CD4-positive, alpha-beta T cell (primary cell): ENCODE data around the gene STMND1. TPM values are rescaled to one million over a fixed set of nuclear protein-coding genes. Genes with fewer than 3 reads are reported as not detected.

Experiments
- ATAC-seq: fragments of 200-7000 bp; cut with Tn5 transposase; one replicate; pipeline ENCODE4 v1.10.0; 2022; ENCODE audit warnings: mild to moderate bottlenecking; ENCODE audit not compliant: poor library complexity
- CTCF ChIA-PET: fragments of 350-600 bp; sonication (Branson Sonifier 250); formaldehyde crosslinking; loops from one replicate; lab custom pipeline; 2021; ENCODE audit warnings: antibody characterized with exemption, inconsistent platforms; lab: Charles Lee
- POLR2A ChIA-PET: fragments of 350-600 bp; sonication (Branson Sonifier 250); formaldehyde crosslinking; loops from one replicate; lab custom pipeline; 2021; ENCODE audit warnings: antibody characterized with exemption, inconsistent platforms; lab: Charles Lee
- DNase-seq, 14 experiments: peaks; one replicate each; pipeline ENCODE4 v3.0.0-alpha.2; 2013 to 2020; ENCODE audit warnings: mixed read lengths in 2 of 14
- H3K27ac ChIP-seq, 2 donors: one replicate each; pipeline versions ENCODE4 v1.5.1 to v1.7.0; 2013; ENCODE audit warnings: low read length in 2 of 2, low read depth in 1 of 2, mild to moderate bottlenecking in 1 of 2
- H3K27me3 ChIP-seq, 2 experiments: 1 replicate in 1 of 2; 2 replicates in 1 of 2; pipeline versions ENCODE4 v1.6.1 to v1.7.0; 2013; ENCODE audit warnings: low read length in 2 of 2, control low read depth in 1 of 2, mild to moderate bottlenecking in 1 of 2, moderate library complexity in 1 of 2; ENCODE audit not compliant: insufficient read depth in 2 of 2, control insufficient read depth in 1 of 2
- H3K36me3 ChIP-seq: one replicate; pipeline ENCODE4 v1.6.1; 2013; ENCODE audit warnings: low read length, control low read depth; ENCODE audit not compliant: insufficient read depth
- H3K4me1 ChIP-seq: one replicate; pipeline ENCODE4 v1.6.1; 2013; ENCODE audit warnings: low read length, control low read depth; ENCODE audit not compliant: insufficient read depth
- H3K4me3 ChIP-seq: one replicate; pipeline ENCODE4 v1.5.1; 2013; ENCODE audit warnings: mild to moderate bottlenecking, low read length, moderate library complexity
- H3K9me3 ChIP-seq, 2 experiments: 1 replicate in 1 of 2; 2 replicates in 1 of 2; pipeline versions ENCODE4 v1.6.1 to v1.7.0; 2013; ENCODE audit warnings: low read length in 2 of 2, mild to moderate bottlenecking in 2 of 2, control low read depth in 1 of 2, moderate library complexity in 1 of 2; ENCODE audit not compliant: control insufficient read depth in 1 of 2, insufficient read depth in 1 of 2
- H3K27ac Mint-ChIP-seq: one replicate; pipeline ENCODE4 v1.8.0; 2020; ENCODE audit warnings: mixed read lengths
- H3K27me3 Mint-ChIP-seq: one replicate; pipeline ENCODE4 v1.8.0; 2021; ENCODE audit warnings: mixed read lengths
- H3K36me3 Mint-ChIP-seq: one replicate; pipeline ENCODE4 v1.8.0; 2021; ENCODE audit warnings: low read depth, mixed read lengths
- H3K4me1 Mint-ChIP-seq: one replicate; pipeline ENCODE4 v1.8.0; 2021; ENCODE audit warnings: low read depth, mixed read lengths
- H3K4me3 Mint-ChIP-seq: one replicate; pipeline ENCODE4 v1.8.0; 2020; ENCODE audit warnings: mild to moderate bottlenecking, mixed read lengths
- H3K9me3 Mint-ChIP-seq: one replicate; pipeline ENCODE4 v1.8.0; 2020; ENCODE audit warnings: mixed read lengths
- CTCF ChIP-seq: fragments of 200-600 bp; IDR thresholded peaks from one replicate; pipeline ENCODE4 v1.8.0; 2022; ENCODE audit warnings: antibody characterized with exemption, mild to moderate bottlenecking
- intact Hi-C, 2 experiments: fragments of 100-400 bp; cut with DNase I in 1 of 2; cut with micrococcal nuclease in 1 of 2; formaldehyde crosslinking; loops; one replicate each; pipeline versions ENCODE4 v1.15.1 to v1.9.0; 2023 to 2025; cut with DNase I, micrococcal nuclease
- total RNA-seq, 174 experiments: library from RNA in 2 of 174; stranded (reverse) in 2 of 174; gene quantifications; one replicate each; pipeline ENCODE4 v1.2.3 and lab custom pipeline; 2021 to 2026

STMND1 gene
- total RNA-seq, 2 experiments from 2014 or later = not detected

DNA sequence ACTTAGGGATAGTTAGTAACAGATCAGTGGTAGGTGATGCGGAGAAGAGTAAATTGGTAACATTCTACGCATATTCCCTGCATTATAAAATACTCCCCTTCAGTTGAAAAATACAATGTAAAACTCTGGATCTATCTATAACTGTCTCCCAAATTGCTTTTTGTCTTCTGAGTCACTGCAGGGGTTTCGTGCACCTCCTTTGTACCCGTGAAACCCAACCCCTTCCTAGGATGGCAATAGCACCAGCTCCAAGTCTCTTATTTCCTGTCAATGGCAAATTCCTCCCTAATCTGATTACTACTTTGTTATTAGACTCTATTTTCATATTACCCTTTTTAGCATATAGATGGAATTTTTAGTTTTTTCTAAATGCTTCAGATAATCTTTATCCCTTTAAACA lies 20.6 kb upstream of the STMND1 start:
- DNase-seq (no peak), ATAC-seq (no peak)
- no peaks in the 10 kb centered on the region for H3K36me3 ChIP-seq
- H3K27ac ChIP-seq = no peak overlapping the region
- intact Hi-C loops = no loop called here
- no peaks in the 10 kb centered on the region for H3K9me3 ChIP-seq
- no peak for TF ChIP-seq CTCF
- Mint-ChIP-seq H3K4me1 (no peaks in the 10 kb centered on the region), H3K36me3 (no peaks in the 10 kb centered on the region), H3K27ac (no peak overlapping the region), H3K4me3 (no peak overlapping the region), H3K9me3 (peaks cover 4% of the 10 kb centered on the region), H3K27me3 (peaks cover 14% of the 10 kb centered on the region)
- H3K4me3 ChIP-seq = no peak overlapping the region
- H3K4me1 ChIP-seq = no peaks in the 10 kb centered on the region
- H3K27me3 ChIP-seq = no peaks in the 10 kb centered on the region
- ChIA-PET CTCF (no interaction called here), POLR2A (no interaction called here)

DNA sequence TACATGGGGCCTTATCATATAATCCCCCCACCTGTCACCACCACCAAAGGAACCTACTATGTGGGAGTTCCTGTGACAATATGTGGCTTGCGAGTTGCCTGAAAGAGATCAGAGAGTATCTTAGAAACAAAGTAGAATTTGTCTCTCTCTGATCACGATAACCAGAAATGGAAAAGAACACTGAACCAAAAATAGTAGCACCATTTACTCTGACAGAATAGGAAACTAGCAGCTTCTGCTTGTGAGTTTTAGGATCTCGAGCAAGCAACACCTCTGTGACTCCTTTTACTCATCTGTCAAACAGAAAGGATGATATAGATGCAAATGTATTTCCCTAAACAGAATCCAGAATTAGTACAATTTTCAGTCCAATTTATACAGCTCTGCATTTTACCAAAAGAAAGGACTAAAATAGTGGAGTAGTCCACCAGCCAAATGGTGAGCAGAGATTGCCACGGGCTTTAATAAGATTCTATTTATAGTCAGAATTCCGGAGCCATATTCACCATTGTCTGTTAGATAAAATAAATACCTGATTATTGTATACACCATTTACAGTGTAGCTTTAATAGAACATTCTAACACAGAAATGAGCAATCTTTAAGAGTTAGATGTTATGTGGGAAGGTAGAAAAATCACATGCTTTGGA lies 19.9 kb upstream of the STMND1 start:
- Mint-ChIP-seq H3K9me3 (no peaks in the 10 kb centered on the region), H3K4me1 (no peaks in the 10 kb centered on the region), H3K27ac (no peak overlapping the region), H3K36me3 (no peaks in the 10 kb centered on the region), H3K4me3 (no peak overlapping the region), H3K27me3 (peaks cover 19% of the 10 kb centered on the region)
- H3K4me3 ChIP-seq = no peak overlapping the region
- H3K27ac ChIP-seq = no peak overlapping the region
- no peak for ATAC-seq
- intact Hi-C loops = no loop called here
- H3K9me3 ChIP-seq = no peaks in the 10 kb centered on the region
- H3K4me1 ChIP-seq = no peaks in the 10 kb centered on the region
- H3K36me3 ChIP-seq = no peaks in the 10 kb centered on the region
- no peak for TF ChIP-seq CTCF
- H3K27me3 ChIP-seq = no peaks in the 10 kb centered on the region
- ChIA-PET CTCF (no interaction called here), POLR2A (no interaction called here)
- no peak for DNase-seq

DNA sequence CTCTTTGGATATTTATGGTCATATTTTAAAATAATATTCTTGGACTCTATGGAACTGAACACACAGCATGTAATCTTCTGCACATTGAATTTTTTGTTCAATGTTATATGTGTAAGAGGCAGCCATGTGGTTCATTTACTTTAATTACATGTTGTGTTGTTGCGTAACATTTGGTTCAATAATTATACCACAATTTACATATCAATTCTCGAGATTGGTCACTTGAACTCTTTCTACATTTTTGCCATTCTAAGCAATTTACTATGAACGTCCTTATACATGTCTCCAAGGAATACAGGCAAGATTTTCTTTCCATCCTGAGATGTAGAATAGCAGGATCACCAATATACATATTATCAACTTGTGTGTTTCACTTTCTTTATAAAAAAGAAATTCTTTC lies 18.5 kb upstream of the STMND1 start:
- no peak for TF ChIP-seq CTCF
- Histone ChIP-seq H3K4me3 (no peak overlapping the region), H3K27ac (no peak overlapping the region), H3K36me3 (no peaks in the 10 kb centered on the region), H3K4me1 (no peaks in the 10 kb centered on the region), H3K9me3 (peaks cover 0 to 2% of the 10 kb centered on the region in 2 experiments), H3K27me3 (no peaks in the 10 kb centered on the region)
- no peak overlapping the region for H3K4me3 Mint-ChIP-seq
- no peaks in the 10 kb centered on the region for H3K4me1 Mint-ChIP-seq
- ATAC-seq (no peak), DNase-seq (no peak)
- H3K27ac Mint-ChIP-seq = no peak overlapping the region
- ChIA-PET POLR2A (no interaction called here), CTCF (no interaction called here)
- no peaks in the 10 kb centered on the region for H3K36me3 Mint-ChIP-seq
- peaks cover 29% of the 10 kb centered on the region for H3K27me3 Mint-ChIP-seq
- H3K9me3 Mint-ChIP-seq = no peaks in the 10 kb centered on the region
- intact Hi-C loops = no loop called here
